Esophagus mucosa (tissue), 1 donor: ENCODE results near the gene UFSP1. TPM values are rescaled to one million over a fixed set of nuclear protein-coding genes. Genes with fewer than 3 reads are reported as not detected.
"Not testable (repeated sequence)": the region's sequence is repeated elsewhere in the genome, so short reads cannot be mapped to it uniquely, and the experiment has no call there.

Source experiments
- ATAC-seq: fragments of 200-7000 bp; cut with Tn5 transposase; one replicate; pipeline ENCODE4 v1.9.1; 2020
- total RNA-seq: library from RNA; stranded (reverse); gene quantifications from one replicate; pipeline ENCODE4 v1.2.4, GENCODE V29; 2023
- donor health status: DM: yes; HTN: yes; CAD: no.

The UFSP1 gene
- total RNA-seq, 1 donor from 2014 or later, result 2.1 TPM

DNA sequence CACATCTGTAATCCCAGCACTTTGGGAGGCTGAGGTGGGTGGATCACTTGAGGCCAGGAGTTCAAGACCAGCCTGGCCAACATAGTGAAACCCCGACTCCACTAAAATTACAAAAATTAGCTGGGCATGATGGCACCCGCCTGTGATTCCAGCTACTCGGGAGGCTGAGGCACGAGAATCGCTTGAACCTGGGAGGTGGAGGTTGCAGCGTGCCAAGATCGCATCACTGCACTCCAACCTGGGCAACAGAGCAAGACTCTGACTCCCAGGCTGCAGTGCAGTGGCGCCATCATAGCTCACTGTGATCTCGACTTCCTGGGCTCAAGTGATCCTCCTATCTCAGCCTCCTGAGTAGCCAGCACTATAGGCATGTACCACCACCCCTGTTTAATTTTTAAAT is 34.6 kb downstream of the UFSP1 start:
- not testable (repeated sequence) for ATAC-seq

DNA sequence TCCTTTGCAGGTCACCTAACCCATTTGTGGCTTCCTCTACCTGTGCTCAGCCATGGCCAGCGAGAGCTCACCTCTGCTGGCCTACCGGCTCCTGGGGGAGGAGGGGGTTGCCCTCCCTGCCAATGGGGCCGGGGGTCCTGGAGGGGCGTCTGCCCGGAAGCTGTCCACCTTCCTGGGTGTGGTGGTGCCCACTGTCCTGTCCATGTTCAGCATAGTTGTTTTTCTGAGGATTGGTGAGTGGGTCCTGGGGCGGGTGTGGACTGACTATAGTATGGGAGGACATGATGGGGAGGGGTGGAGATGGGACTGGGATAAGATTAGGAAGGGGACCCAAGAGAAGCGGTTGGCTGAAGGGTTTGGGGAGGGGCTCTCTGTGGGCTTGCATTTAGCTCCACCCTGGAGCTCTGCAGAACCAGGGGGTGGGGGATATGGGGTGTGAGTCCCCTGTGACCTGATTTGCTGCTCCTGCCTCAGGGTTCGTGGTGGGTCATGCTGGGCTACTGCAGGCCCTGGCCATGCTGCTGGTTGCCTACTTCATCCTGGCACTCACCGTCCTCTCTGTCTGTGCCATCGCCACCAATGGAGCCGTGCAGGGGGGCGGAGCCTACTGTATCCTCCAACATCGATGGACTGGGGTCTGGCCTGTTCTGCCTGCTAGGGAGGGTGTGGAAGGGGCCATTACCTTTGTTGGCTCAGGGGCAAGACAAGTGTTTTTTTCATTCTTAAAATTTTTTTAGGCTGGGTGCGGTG is 35.2 kb downstream of the UFSP1 start:
- no peak for ATAC-seq

DNA sequence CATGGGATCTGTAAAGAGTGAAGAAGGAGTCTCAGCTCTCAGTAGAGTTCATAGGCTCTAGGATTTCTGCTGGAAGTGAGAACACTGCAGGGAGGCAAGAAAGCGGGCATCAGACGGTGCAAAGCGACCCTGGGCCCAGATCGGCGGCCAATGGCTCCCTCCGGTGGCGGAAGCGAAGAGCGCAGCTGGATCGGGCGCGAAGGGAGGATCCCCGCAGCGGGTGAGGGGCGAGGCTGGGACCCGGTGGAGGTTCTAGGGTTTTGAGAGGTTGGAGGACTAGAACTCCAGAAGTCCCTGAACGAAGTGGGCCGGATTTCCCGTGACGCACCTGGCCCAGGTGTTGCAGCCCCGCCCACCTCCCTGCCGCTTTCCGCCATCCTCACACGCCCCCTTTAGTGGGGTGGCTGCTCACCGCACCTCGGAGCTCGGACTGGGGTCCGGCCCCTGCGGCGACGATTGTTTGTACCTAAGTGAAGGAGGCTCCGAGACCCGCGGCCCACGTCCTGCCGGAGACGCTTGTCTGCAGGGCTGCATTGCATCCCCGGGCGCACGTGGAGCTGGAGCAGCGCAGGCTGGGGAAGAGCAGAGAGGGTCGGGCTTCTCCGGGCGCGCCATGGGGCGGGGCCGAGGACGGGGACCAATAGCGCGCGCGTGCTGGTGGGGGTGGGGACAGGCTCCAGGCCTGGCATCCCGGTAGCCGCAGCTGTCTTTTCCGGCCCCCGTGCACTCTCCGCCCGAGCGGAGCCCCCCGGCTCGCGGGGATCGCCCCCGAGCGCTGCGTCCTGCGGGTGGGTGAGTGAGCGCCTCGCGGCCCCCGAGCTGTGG is 37.3 kb downstream of the UFSP1 start, which contains the start of gene SLC12A9:
TSS of gene SLC12A9 (plus strand) at position 666 of the 825 bp plus-strand sequence. CDS start 1,485 bp downstream, outside the sequence.
- peak; percentile 97 for ATAC-seq

GRCh38 chr7:100847360-100847759 is 42.2 kb downstream of the UFSP1 start:
- no peak for ATAC-seq

DNA sequence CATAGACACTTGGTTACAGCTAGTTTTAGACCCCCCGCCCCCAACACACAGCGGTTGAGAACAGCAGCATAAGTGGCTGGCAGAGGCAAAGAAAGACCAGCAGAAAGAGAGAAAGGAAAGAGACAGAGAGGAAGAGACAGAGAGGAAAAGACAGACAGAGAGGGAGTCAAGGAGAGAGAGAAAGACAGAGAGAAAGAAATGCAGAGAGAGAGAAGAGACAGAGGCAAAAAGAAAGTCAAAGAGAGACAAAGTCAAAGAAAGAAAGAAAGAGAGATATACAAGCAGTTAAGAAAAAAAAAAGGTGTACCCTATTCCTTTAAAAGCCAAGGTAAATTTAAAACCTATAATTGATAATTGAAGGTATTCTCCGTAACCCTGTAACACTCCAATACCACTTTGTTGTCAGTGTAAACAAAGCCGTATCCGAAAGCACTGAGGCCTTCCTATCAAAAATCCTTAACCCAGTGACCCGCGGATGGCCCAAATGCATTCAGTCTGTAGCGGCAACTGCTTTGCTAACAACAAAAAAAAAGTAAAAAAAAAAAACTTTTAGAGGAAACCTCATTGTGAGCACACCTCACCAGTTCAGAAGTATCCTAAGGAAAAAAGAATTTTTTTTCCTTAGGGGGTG is 48.9 kb downstream of the UFSP1 start:
- ATAC-seq, result no peak

DNA sequence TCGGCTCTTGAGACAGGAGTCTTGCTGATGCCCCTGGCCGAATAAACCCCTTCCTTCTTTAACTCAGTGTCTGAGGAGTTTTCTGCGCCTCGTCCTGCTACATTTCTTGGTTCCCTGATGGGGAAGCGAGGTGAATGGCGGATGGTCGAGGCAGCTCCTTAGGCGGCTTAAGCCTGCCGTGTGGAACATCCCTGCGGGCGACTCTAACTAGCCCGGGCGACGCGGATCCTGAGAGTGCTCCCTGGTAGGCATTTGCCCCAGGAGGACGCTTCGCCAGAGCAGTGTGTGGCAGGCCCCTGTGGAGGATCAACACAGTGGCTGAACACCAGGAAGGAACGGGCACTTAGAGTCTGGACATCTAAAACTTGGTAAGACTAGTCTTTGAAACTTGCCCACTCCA is 50.2 kb downstream of the UFSP1 start:
- ATAC-seq, result no peak

Other genes starting within 250 kb of the UFSP1 start
- 0.68 TPM for gene TFR2, start 248.2 kb downstream of the UFSP1 start, total RNA-seq
- not detected for gene ACTL6B, start 233.3 kb downstream of the UFSP1 start, total RNA-seq
- gene GNB2, start 216.0 kb downstream of the UFSP1 start, total RNA-seq, result 289 TPM
- gene GIGYF1, start 195.5 kb downstream of the UFSP1 start, total RNA-seq, result 10.4 TPM
- 33.4 TPM for gene POP7, start 183.6 kb downstream of the UFSP1 start, total RNA-seq
- gene EPO, start 169.2 kb downstream of the UFSP1 start, total RNA-seq, result not detected
- gene ZAN, start 156.1 kb downstream of the UFSP1 start, total RNA-seq, result 0.04 TPM
- gene EPHB4, start 62.2 kb downstream of the UFSP1 start, total RNA-seq, result 30.3 TPM
- 13.5 TPM for gene SLC12A9, start 37.0 kb downstream of the UFSP1 start, total RNA-seq
- gene TRIP6, start 22.3 kb downstream of the UFSP1 start, total RNA-seq, result 61.1 TPM
- 63.5 TPM for gene SRRT, start 14.6 kb downstream of the UFSP1 start, total RNA-seq
- gene ACHE, start 6.2 kb upstream of the UFSP1 start, total RNA-seq, result 0.44 TPM
- gene MUC3A, start 59.8 kb upstream of the UFSP1 start, total RNA-seq, result 0.16 TPM
- 0.16 TPM for gene MUC12, start 79.8 kb upstream of the UFSP1 start, total RNA-seq
- not detected for gene MUC17, start 130.4 kb upstream of the UFSP1 start, total RNA-seq
- 14.3 TPM for gene TRIM56, start 195.8 kb upstream of the UFSP1 start, total RNA-seq
- gene SERPINE1, start 237.4 kb upstream of the UFSP1 start, total RNA-seq, result 5.3 TPM